Lung (tissue), 12 donors: ENCODE measurements around the gene CPED1. TPM values are rescaled to one million over a fixed set of nuclear protein-coding genes. Genes with fewer than 3 reads are reported as not detected.

ENCODE experiments used
- ATAC-seq: fragments of 200-7000 bp; cut with Tn5 transposase; one replicate; pipeline ENCODE4 v1.9.1; 2020; ENCODE audit warnings: moderate number of reproducible peaks; ENCODE audit not compliant: insufficient read depth, low FRiP score
- DNase-seq, 3 donors: peaks; one replicate each; pipeline ENCODE4 v3.0.0-alpha.2; 2013 to 2017
- H3K27ac ChIP-seq, 2 donors: one replicate each; pipeline ENCODE4 v1.5.1; 2013; ENCODE audit warnings: mild to moderate bottlenecking in 2 of 2, moderate library complexity in 2 of 2, control low read depth in 1 of 2, inconsistent platforms in 1 of 2, low read depth in 1 of 2, low read length in 1 of 2
- H3K27me3 ChIP-seq, 3 donors: one replicate each; pipeline ENCODE4 v1.5.1; 2013; ENCODE audit warnings: low read length in 2 of 3; ENCODE audit not compliant: control insufficient read depth in 3 of 3, insufficient read depth in 3 of 3
- H3K36me3 ChIP-seq, 4 donors: one replicate each; pipeline ENCODE4 v1.5.1; 2013; ENCODE audit warnings: low read length in 4 of 4, mild to moderate bottlenecking in 1 of 4, moderate library complexity in 1 of 4; ENCODE audit not compliant: control insufficient read depth in 4 of 4, insufficient read depth in 4 of 4
- H3K4me1 ChIP-seq, 5 donors: one replicate each; pipeline ENCODE4 v1.5.1; 2013; ENCODE audit warnings: low read length in 5 of 5, mild to moderate bottlenecking in 2 of 5, moderate library complexity in 1 of 5; ENCODE audit not compliant: control insufficient read depth in 5 of 5, insufficient read depth in 5 of 5
- H3K4me3 ChIP-seq: one replicate; pipeline ENCODE4 v1.5.1; 2013; ENCODE audit warnings: mild to moderate bottlenecking, control low read depth, moderate library complexity
- H3K9ac ChIP-seq, 2 donors: one replicate each; pipeline ENCODE4 v1.5.1; 2013; ENCODE audit warnings: low read length in 2 of 2, control low read depth in 1 of 2; ENCODE audit not compliant: insufficient read depth in 1 of 2
- H3K9me3 ChIP-seq, 4 donors: one replicate each; pipeline ENCODE4 v1.5.1; 2013; ENCODE audit warnings: low read length in 3 of 4, mild to moderate bottlenecking in 1 of 4, moderate library complexity in 1 of 4; ENCODE audit not compliant: control insufficient read depth in 4 of 4, insufficient read depth in 3 of 4
- WGBS, 2 donors: extraction: QIAGEN DNeasy Blood & Tissue Kit; methylation state at CpG; one replicate each; pipeline ENCODE4 v1.1.7; 2013; 5-methylcytosine and 5-hydroxymethylcytosine counted together
- polyA plus RNA-seq, 2 donors: library from polyadenylated mRNA; stranded (reverse); fragments of 200-250 nt; gene quantifications; one replicate each; pipeline ENCODE4 v1.2.1, GENCODE V29; 2013
- total RNA-seq, 2 donors: library from RNA; depleted of rRNA in 1 of 2; stranded (reverse); fragments of >200 nt in 1 of 2; gene quantifications; one replicate each; pipeline ENCODE4 v1.2.1, GENCODE V29; 2014 to 2021
- TF ChIP-seq, protein P1 (sequence below): IDR thresholded peaks from 2 replicates; pipeline ENCODE4 v1.5.1; 2012; ENCODE audit warnings: mild to moderate bottlenecking; ENCODE audit errors: control extremely low read depth, extremely low read depth
- donor health status: control.
- donor health status: control.
- donor health status: Bipolar disorder and iron deficiency.
- donor health status: healthy.
- donor health status: DM: yes; HTN: yes; CAD: no.

CPED1 gene
- total and polyA plus RNA-seq, 4 donors, result 1.8 to 32.3 (median 7.4) TPM

DNA sequence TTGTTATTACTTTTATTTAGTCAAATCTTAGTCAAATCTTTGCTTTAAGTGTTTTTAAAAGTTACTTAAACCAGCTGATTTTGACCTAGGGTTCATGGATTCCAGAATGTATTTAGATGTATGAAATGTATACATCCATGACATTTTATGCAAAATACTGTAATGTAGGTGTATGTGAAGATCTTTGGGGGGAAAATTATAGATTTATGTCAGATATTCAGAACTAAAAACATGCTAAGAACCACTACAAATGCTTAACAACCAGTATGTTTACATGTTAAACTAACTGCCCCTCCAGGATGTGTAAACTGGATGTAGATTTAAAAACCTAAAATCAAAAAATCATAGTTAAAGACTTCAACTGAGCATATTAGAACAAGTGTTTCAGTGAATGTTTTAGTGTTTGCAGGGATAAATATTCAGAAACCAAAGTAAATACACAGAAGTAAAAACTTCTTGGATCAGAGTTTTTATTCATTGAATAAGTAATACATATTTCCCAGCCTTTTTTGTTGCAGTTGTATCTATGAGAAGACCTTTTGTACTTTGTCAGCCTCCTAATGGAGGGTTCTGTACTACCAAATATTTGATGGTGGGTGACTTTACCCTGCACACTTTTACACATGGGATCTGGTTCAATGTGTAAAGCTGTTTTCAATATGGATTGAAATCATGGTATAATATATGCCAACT lies 3.9 kb downstream of the CPED1 start:
- no peaks in the 10 kb centered on the region for H3K9me3 ChIP-seq
- H3K27me3 ChIP-seq, result no peaks in the 10 kb centered on the region
- H3K4me3 ChIP-seq, result no peak overlapping the region
- no peak for DNase-seq
- TF ChIP-seq, protein P1, sequence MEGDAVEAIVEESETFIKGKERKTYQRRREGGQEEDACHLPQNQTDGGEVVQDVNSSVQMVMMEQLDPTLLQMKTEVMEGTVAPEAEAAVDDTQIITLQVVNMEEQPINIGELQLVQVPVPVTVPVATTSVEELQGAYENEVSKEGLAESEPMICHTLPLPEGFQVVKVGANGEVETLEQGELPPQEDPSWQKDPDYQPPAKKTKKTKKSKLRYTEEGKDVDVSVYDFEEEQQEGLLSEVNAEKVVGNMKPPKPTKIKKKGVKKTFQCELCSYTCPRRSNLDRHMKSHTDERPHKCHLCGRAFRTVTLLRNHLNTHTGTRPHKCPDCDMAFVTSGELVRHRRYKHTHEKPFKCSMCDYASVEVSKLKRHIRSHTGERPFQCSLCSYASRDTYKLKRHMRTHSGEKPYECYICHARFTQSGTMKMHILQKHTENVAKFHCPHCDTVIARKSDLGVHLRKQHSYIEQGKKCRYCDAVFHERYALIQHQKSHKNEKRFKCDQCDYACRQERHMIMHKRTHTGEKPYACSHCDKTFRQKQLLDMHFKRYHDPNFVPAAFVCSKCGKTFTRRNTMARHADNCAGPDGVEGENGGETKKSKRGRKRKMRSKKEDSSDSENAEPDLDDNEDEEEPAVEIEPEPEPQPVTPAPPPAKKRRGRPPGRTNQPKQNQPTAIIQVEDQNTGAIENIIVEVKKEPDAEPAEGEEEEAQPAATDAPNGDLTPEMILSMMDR, result no peak
- H3K4me1 ChIP-seq, result peaks cover 0 to 65% (median 15%) of the 10 kb centered on the region in 5 donors
- no peak for ATAC-seq
- H3K27ac ChIP-seq, result no peak overlapping the region
- no peaks in the 10 kb centered on the region for H3K36me3 ChIP-seq
- H3K9ac ChIP-seq, result no peak overlapping the region

DNA sequence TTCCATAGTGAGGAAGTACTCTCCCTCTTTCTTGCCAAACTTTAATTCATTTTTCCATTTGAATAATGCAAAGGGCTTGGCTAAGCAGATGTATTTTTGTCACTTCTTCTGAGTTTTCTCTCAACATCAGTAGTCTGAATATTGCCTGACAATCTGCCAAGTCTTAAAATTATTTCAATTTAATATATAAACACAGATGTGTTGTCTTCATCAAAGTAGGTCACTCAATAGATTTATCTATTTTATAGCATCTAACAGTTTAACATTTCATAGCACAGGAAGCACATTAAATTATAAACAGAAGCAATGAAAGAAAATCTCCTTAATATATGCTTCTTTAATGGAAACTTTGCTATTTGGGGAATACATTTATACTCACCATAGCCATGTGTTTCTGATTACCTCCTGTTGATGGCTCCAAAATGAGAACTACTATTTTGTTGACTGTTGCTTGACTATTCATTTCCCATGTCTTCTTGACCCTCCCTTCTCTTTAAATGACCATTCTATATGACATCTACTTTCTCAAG lies 4.5 kb downstream of the CPED1 start:
- H3K4me3 ChIP-seq, result no peak overlapping the region
- no peak overlapping the region for H3K9ac ChIP-seq
- TF ChIP-seq, protein P1, result no peak
- peaks cover 0 to 64% (median 15%) of the 10 kb centered on the region in 5 donors for H3K4me1 ChIP-seq
- no peaks in the 10 kb centered on the region for H3K36me3 ChIP-seq
- no peak overlapping the region for H3K27ac ChIP-seq
- H3K27me3 ChIP-seq, result no peaks in the 10 kb centered on the region
- ATAC-seq (no peak), DNase-seq (peak in 2 of 3 donors; percentile 76 to 79)
- H3K9me3 ChIP-seq, result no peaks in the 10 kb centered on the region

DNA sequence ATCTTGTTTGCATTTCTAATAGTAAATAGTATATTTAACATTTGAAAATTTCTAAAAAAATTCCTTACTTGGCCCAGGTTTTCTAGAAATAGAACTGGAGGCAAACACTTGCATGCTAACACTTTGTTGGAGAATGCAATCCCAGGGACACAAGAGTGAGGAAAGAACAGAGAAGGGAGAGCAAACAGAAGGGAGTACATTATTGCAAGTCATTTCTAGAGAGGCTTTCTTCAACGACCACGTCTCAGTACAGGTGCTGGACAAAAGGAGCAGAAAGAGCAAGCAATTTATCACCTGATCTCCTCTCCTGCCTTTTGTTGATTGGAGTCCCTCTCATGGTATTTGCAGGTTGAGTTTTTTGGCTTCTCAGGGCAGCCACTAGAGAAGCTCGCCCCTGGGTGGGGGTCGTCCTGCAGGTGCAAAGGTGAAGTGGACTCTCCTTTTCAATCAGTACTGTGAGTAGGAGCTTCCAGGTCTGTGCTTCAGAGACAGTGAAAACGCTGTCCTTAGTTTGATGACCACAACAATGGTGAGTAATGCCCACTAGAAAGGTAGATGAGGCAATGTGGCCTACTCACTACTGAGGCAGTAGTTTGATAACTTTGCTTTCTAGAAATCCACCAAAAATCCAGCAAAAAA lies 5.2 kb downstream of the CPED1 start:
- Histone ChIP-seq H3K9me3 (no peaks in the 10 kb centered on the region), H3K27me3 (no peaks in the 10 kb centered on the region), H3K9ac (no peak overlapping the region), H3K4me1 (peaks cover 0 to 60% (median 15%) of the 10 kb centered on the region in 5 donors), H3K4me3 (no peak overlapping the region), H3K36me3 (no peaks in the 10 kb centered on the region), H3K27ac (no peak overlapping the region)
- TF ChIP-seq, protein P1, result no peak
- DNase-seq, result no peak
- ATAC-seq, result no peak
- 79 to 91% methylated on average over 5 of the region's 5 CpGs for WGBS, 2 donors
